ENCODE data around the gene NDUFS8.

NDUFS8 gene

DNA sequence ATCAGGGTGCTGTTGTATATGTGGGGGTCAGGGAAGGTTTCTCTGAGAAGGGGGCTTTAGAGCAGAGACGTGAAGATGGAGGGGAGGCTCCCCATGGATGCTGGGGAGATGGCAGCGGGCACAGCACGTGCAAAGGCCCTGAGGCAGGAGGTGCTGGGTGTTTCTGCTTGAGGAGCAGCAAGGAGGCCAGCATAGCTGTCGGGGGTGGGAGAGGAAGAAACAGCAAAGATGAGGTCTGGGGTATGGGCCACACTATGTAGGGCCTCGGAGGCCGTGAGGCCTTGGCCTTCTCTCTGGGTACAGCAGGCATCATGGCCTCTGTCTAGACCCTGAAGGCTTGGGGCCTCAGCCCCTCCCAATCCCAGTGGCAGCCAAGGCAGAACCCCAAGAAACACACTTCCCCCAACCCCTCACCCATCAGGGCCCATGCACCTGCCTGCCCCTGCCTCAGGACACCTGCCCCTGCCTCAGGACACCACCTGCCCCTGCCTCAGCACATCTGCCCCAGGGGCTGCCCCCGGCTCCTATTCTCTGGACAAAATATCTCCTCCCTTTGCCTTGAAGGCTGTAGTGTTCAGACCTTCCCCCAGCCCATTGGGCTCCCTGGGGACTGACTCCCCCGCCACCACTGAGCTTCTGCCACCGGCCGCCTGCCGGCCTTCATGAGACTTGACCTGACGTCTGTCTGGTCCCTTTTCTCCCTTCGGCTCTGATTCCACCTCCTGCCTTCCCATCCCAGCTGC lies 14.1 kb upstream of the NDUFS8 start:
- TF ChIP-seq CTCF (conservative IDR thresholded peaks at IDR 0.05; ENCODE audit: control insufficient read depth, insufficient read depth, low read depth, low read length) = no peak
- no peak overlapping the region for H3K4me3 ChIP-seq (ENCODE audit: control insufficient read depth, low read depth, low read length)
- no peak for DNase-seq (ENCODE audit: low read depth)

DNA sequence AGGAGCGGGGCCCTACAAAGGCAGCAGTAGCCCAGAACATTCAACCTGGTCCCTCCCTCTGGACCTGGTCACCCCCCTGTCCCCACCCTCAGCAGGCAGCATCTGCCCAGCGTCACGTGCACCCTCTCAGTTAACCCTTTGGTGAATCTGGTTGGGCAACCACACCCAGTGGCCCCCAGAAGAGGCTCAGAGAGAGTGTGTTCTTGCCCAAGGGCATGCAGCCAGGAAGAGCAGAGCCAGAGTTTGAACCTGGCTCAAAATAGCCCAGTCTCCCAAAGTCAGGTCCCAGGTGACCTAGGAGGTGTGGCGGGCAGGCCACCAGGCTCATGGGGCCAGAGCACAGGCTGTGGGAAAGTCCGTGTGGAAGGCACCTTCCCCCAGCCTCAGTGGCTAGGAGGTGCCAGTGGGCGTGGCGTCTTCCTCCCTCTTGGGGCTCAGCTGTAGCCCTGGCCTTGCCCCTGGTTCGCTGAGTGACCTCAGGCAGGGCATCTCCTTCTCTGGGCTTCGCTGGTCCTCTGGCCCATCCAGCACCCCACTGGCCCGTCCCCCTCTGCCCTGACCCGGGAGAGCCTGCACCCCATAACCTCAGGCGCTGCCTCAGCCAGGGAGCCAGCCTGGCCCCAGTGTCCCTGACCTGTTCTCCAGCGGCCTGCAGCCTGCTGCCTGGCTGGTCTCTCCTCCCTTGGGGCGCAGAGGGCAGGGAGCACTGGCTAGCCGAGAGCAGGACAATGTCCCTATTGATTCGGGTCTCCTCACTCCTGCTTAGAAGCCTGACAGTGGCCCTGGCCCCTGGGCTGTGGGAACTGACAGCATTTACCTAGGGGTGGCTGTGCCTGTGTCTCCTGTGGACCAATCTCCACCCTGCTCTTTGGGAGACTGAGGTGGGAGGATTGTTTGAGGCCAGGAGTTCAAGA lies 13.3 kb upstream of the NDUFS8 start:
- TF ChIP-seq CTCF (conservative IDR thresholded peaks at IDR 0.05; ENCODE audit: control insufficient read depth, insufficient read depth, low read depth, low read length) = no peak
- no peak for DNase-seq (ENCODE audit: low read depth)
- no peak overlapping the region for H3K4me3 ChIP-seq (ENCODE audit: control insufficient read depth, low read depth, low read length)

DNA sequence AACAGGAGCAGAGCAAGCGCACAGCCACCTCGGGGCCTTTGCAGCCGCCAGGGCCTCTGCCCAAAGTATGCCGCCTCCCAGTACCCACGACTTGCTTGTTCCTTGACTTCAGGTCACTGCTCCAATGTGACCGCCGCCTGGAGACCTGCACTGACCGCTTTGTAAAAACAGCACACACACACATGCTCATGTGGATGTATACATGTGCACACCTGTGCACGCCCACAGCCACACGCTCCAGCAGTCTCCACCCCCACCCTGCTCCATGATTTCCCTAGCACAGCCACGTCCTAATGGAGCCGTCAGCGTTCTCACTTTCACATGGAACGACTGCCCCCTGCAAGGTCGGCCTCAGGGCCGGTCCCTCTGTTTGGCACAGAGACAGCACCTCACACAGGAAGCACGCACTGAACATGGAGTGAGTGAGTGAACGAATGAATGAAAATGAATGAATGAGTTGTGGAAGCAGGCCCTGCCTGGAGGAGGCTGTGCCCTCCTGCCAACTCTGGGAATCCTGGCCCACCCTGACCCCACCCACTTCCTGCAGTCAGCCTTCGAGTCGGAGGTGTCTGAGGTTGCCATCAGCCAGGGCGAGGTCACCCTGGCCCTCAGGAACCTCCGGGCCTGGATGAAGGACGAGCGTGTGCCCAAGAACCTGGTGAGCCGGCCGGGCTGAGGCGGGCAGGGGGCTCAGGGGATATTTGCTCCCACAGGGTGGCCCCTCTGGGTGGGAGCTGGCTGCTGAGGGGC lies 12.3 kb upstream of the NDUFS8 start:
- TF ChIP-seq CTCF (conservative IDR thresholded peaks at IDR 0.05; ENCODE audit: control insufficient read depth, insufficient read depth, low read depth, low read length) = no peak
- H3K4me3 ChIP-seq (ENCODE audit: control insufficient read depth, low read depth, low read length) = no peak overlapping the region
- DNase-seq (ENCODE audit: low read depth) = no peak

DNA sequence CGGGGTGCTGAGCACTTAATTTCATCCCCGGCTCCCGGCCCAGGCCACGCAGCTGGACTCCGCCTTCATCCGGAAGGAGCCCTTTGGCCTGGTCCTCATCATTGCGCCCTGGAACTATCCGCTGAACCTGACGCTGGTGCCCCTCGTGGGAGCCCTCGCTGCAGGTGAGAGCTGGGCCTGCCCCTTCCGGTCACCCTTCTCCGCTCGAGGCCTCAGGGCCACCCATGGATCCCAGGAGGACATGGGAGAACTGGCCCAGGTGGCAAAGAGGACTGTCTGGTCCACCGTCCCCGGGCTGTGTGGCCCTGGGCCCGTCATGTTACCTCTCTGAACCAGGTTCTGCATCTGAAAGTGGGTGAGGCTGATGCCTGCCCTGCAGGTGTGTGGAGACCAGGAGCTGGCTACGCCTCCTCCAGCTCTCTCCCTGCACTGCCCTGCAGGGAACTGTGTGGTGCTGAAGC lies 11.7 kb upstream of the NDUFS8 start:
- no peak for DNase-seq (ENCODE audit: low read depth)

DNA sequence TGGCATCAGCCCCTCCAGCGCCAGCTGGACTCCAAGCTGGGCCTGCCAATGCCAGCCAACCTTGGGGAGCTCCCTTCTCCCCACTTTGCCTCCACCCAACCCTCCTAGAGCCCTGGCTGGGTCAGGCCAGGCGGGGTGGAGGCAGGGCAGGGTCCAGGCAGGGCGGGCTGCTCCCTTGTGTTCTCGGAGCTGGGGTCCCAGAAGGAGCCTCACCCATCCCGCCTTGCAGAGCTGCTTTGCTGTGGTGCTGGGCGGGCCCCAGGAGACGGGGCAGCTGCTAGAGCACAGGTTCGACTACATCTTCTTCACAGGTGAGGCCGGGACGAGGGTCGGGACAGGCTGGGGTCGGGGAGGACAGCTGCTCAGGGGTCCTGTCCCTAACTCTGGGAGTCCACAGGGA lies 11.0 kb upstream of the NDUFS8 start:
- TF ChIP-seq CTCF (conservative IDR thresholded peaks at IDR 0.05; ENCODE audit: control insufficient read depth, insufficient read depth, low read depth, low read length) = no peak
- DNase-seq (ENCODE audit: low read depth) = no peak
- H3K4me3 ChIP-seq (ENCODE audit: control insufficient read depth, low read depth, low read length) = no peak overlapping the region

More for the DNA sequence above, 11.7 kb upstream of the NDUFS8 start:
- TF ChIP-seq CTCF (conservative IDR thresholded peaks at IDR 0.05; ENCODE audit: control insufficient read depth, insufficient read depth, low read depth, low read length) = no peak
- H3K4me3 ChIP-seq (ENCODE audit: control insufficient read depth, low read depth, low read length) = no peak overlapping the region

- DNase-seq (ENCODE audit: low read depth) = no peak
- TF ChIP-seq CTCF (conservative IDR thresholded peaks at IDR 0.05; ENCODE audit: control insufficient read depth, insufficient read depth, low read depth, low read length) = peak; percentile 42
These were observed 9.9 kb upstream of the NDUFS8 start for GRCh38 chr11:68020575-68020974.

More at GRCh38 chr11:68020575-68020974, 9.9 kb upstream of the NDUFS8 start:
- H3K4me3 ChIP-seq (ENCODE audit: control insufficient read depth, low read depth, low read length) = no peak overlapping the region
